ENCODE data around the gene IFI27L2. TPM values are rescaled to one million over a fixed set of nuclear protein-coding genes. Genes with fewer than 3 reads are reported as not detected.

The IFI27L2 gene
- total RNA-seq, 2 experiments from 2014 or later, result 52.6 to 102 TPM

DNA sequence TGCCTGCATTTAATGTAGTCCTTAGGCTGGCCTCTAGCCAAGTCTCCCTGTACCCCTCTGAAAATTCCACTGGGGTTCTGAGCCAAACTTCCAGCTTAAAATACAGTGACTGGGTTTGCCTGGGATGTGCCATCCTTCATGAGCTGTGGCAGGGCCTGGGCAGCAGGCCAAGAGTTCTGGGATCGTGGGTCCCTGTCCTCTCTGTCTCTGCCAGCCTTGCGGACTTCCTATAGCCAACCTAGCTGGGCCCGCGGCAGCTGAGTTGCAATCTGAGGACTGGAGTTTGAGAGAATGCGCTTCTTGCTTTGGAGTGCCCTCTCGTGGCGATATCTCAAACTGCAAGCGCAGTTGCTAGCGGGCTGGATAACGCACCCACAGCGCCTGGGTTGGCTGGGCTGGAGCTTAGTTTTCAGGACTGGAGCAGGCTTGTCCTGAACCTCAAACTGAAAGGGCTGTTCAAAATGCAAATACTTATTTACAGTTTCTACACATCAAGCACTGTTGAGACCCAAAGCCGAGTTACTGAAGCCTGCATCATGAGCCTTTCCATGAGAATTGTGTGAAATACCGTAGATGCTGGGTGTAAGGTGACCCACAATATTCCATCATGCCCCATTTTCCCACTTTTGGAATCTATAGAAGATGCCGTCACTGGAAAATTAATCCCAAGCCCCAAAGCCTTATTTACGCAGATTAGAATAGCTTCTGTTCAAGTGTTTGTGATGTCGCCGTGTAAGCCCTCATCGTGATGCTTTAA lies 7.3 kb upstream of the IFI27L2 start:
- intact Hi-C loops (cut with micrococcal nuclease; ENCODE audit: unreplicated experiment), result loop anchor here (1.0 to 10.0 kb wide), 4 partner anchors 44 to 202 kb away; partner anchors contain the start of genes DDX24 and IFI27L1
- H3K9me3 ChIP-seq (ENCODE audit: low read length), result peaks cover 7% of the 10 kb centered on the region; the same call in 1 of the 2 replicates
- CTCF ChIA-PET (ENCODE audit: unreplicated experiment), result interaction anchor here (0.8 to 1.6 kb wide), 7 partner anchors 14 to 100 kb away, joined by 3 to 11 read pairs (median 4); partner anchors contain the start of gene PPP4R4
- peak overlapping the region; percentile 25; the same call in 1 of the 2 replicates for H3K4me2 ChIP-seq (ENCODE audit: low read length)
- H3K36me3 ChIP-seq (ENCODE audit: insufficient read depth, low read length), result no peaks in the 10 kb centered on the region
- peak; percentile 81 for DNase-seq (ENCODE audit: low spot score)
- H3K79me2 ChIP-seq (ENCODE audit: insufficient read depth, low read depth, low read length), result no peaks in the 10 kb centered on the region
- H3K9me2 ChIP-seq (ENCODE audit: insufficient read depth, low read length), result no peaks in the 10 kb centered on the region
- H3K4me3 ChIP-seq (ENCODE audit: low read depth, low read length, poor library complexity, severe bottlenecking), result no peak overlapping the region
- H4K20me1 ChIP-seq (ENCODE audit: insufficient read depth, low read length), result no peaks in the 10 kb centered on the region
- H2AFZ ChIP-seq (ENCODE audit: low read length), result peak overlapping the region; percentile 54
- TF ChIP-seq CTCF (conservative IDR thresholded peaks at IDR 0.05; ENCODE audit: low read length), result peak; percentile 96
- TF ChIP-seq EZH2phosphoT487 (IDR thresholded peaks at IDR 0.05; ENCODE audit: borderline replicate concordance, low read depth, low read length), result no peak
- POLR2A ChIA-PET, result interaction anchor here (1.1 to 1.2 kb wide), 3 partner anchors 33 to 55 kb away, joined by 3 to 6 read pairs (median 4); partner anchors contain the start of genes DDX24 and IFI27L1
- H3K4me1 ChIP-seq (ENCODE audit: insufficient read depth, low read length, poor library complexity, severe bottlenecking), result no peaks in the 10 kb centered on the region
- no TSS peak for BruUV-seq (replicated peaks)
- no peak overlapping the region for H3K27ac ChIP-seq (ENCODE audit: low read depth, low read length, poor library complexity, severe bottlenecking)

- Histone ChIP-seq H3K9me2 (ENCODE audit: insufficient read depth, low read length) (no peaks in the 10 kb centered on the region), H4K20me1 (ENCODE audit: insufficient read depth, low read length) (no peaks in the 10 kb centered on the region), H3K36me3 (ENCODE audit: insufficient read depth, low read length) (no peaks in the 10 kb centered on the region), H3K9me3 (ENCODE audit: low read length) (peaks cover 7% of the 10 kb centered on the region; the same call in 1 of the 2 replicates), H3K79me2 (ENCODE audit: insufficient read depth, low read depth, low read length) (no peaks in the 10 kb centered on the region), H3K4me2 (ENCODE audit: low read length) (no peak overlapping the region), H2AFZ (ENCODE audit: low read length) (no peak overlapping the region), H3K4me1 (ENCODE audit: insufficient read depth, low read length, poor library complexity, severe bottlenecking) (peaks cover 1% of the 10 kb centered on the region), H3K4me3 (ENCODE audit: low read depth, low read length, poor library complexity, severe bottlenecking) (no peak overlapping the region), H3K27ac (ENCODE audit: low read depth, low read length, poor library complexity, severe bottlenecking) (no peak overlapping the region)
- CTCF ChIA-PET (ENCODE audit: unreplicated experiment), result no interaction called here
- intact Hi-C loops (cut with micrococcal nuclease; ENCODE audit: unreplicated experiment), result loop anchor here (10.0 kb wide), 1 partner anchor 201 kb away; no protein-coding TSS in a partner anchor
- BruUV-seq (replicated peaks), result no TSS peak
- no peak for DNase-seq (ENCODE audit: low spot score)
- POLR2A ChIA-PET, result no interaction called here
- TF ChIP-seq CTCF (conservative IDR thresholded peaks at IDR 0.05; ENCODE audit: low read length) (no peak), EZH2phosphoT487 (IDR thresholded peaks at IDR 0.05; ENCODE audit: borderline replicate concordance, low read depth, low read length) (no peak)
Measured at GRCh38 chr14:94135476-94135875, 6.1 kb upstream of the IFI27L2 start.
